OCI-LY3 (cell line): ENCODE results near the gene RHCE.

Experiments
- EZH2phosphoT487 ChIP-seq: fragments of 200-600 bp; shearing (Covaris generic); IDR thresholded peaks from 2 replicates; pipeline ENCODE4 v1.6.1; 2018; ENCODE audit warnings: antibody characterized with exemption, mixed run types, low read depth
- TF ChIP-seq, protein P1 (sequence below): fragments of 200-600, 300-600 bp; sonication (generic); IDR thresholded peaks from 2 replicates; pipeline ENCODE4 v1.5.1; 2014; ENCODE audit warnings: antibody characterized with exemption, low read length, low read depth

DNA sequence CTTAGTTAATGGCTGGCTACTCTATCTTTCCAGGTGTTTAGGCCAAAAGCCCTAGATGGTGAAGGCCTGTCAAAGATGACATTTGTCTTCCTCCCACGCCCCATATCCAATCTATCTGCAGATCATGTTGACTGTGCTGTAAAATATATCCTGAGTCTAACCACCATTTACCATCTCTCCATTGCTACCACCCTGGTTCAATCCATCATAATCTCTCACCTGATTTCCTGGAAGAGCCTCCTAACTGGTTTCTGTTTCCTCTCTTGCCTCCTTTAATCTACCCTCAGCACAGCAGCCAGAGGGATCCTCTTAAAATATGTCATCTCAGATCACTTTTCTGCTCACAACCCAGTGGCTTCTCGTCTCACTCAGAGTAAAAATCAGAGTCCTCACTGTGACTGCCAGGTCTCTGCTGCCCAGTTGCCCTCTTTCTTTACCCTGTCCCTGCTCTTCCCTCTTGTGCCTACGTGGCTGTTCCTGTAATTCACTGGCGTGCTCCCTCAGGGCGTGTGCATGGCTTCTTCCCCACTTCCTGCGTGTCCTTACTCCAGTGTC lies 64.7 kb downstream of the RHCE start:
- TF ChIP-seq, protein P1, sequence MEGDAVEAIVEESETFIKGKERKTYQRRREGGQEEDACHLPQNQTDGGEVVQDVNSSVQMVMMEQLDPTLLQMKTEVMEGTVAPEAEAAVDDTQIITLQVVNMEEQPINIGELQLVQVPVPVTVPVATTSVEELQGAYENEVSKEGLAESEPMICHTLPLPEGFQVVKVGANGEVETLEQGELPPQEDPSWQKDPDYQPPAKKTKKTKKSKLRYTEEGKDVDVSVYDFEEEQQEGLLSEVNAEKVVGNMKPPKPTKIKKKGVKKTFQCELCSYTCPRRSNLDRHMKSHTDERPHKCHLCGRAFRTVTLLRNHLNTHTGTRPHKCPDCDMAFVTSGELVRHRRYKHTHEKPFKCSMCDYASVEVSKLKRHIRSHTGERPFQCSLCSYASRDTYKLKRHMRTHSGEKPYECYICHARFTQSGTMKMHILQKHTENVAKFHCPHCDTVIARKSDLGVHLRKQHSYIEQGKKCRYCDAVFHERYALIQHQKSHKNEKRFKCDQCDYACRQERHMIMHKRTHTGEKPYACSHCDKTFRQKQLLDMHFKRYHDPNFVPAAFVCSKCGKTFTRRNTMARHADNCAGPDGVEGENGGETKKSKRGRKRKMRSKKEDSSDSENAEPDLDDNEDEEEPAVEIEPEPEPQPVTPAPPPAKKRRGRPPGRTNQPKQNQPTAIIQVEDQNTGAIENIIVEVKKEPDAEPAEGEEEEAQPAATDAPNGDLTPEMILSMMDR, result no peak
- no peak for TF ChIP-seq EZH2phosphoT487
